ENCODE data around the gene PATJ.

- TF ChIP-seq JUNB (IDR thresholded peaks at IDR 0.05; ENCODE audit: unreplicated experiment) (no peak), EZH2 (IDR thresholded peaks at IDR 0.05; ENCODE audit: low read depth, unreplicated experiment) (no peak), CTCF (conservative IDR thresholded peaks at IDR 0.05; ENCODE audit: low read depth in 2 of 2) (no peak), EZH2phosphoT487 (IDR thresholded peaks at IDR 0.05; ENCODE audit: unreplicated experiment) (no peak), POLR2AphosphoS5 (IDR thresholded peaks at IDR 0.05; ENCODE audit: low read depth) (peak; percentile 99), NANOG (IDR thresholded peaks at IDR 0.05; ENCODE audit: borderline replicate concordance) (peak; percentile 71; the same call in 1 of the 2 replicates), ZNF331 (CRISPR knock-in tag; IDR thresholded peaks at IDR 0.05; ENCODE audit: low read depth) (no peak), CREB1 (CRISPR knock-in tag; IDR thresholded peaks at IDR 0.05; ENCODE audit: low read depth) (peak; percentile 38; the same call in 1 of the 2 replicates), REST (IDR thresholded peaks at IDR 0.05; ENCODE audit: unreplicated experiment) (peak; percentile 38), ZNF114 (CRISPR knock-in tag; IDR thresholded peaks at IDR 0.05) (no peak), ETS1 (IDR thresholded peaks at IDR 0.05) (peak; percentile 83; the same call in 1 of the 2 replicates)
Measured at GRCh38 chr1:62194651-62195544, 452.6 kb downstream of the PATJ start, which contains the start of gene L1TD1.
